Keratinocyte (primary cell): ENCODE data around the gene SOST. TPM values are rescaled to one million over a fixed set of nuclear protein-coding genes. Genes with fewer than 3 reads are reported as not detected.

Experiments used
- DNase-seq: peaks from one replicate; pipeline ENCODE4 v3.0.0-alpha.2; 2011; ENCODE audit warnings: low read depth, missing footprints, low spot score
- FAIRE-seq: peaks from 2 replicates; lab custom pipeline; 2011; peaks lifted over from hg19 to GRCh38; lab: Jason Lieb, UNC
- H2AFZ ChIP-seq: 2 replicates; pipeline ENCODE4 v1.6.0; 2012; ENCODE audit warnings: low read length, control low read depth, inconsistent platforms; ENCODE audit not compliant: control insufficient read depth
- H3K27ac ChIP-seq: 2 replicates; pipeline ENCODE4 v1.5.1; 2011; ENCODE audit warnings: low read length; ENCODE audit not compliant: control insufficient read depth, insufficient read depth
- H3K27me3 ChIP-seq: 3 replicates; pipeline ENCODE4 v1.6.0; 2011; ENCODE audit warnings: low read length; ENCODE audit not compliant: control insufficient read depth, insufficient read depth; ENCODE audit errors: extremely low read depth
- H3K36me3 ChIP-seq, 2 experiments: 2 replicates in 1 of 2; 3 replicates in 1 of 2; pipeline ENCODE4 v1.5.1; 2011; ENCODE audit warnings: low read length in 2 of 2, mild to moderate bottlenecking in 1 of 2; ENCODE audit not compliant: control insufficient read depth in 2 of 2, insufficient read depth in 2 of 2; ENCODE audit errors: extremely low read depth in 1 of 2
- H3K4me1 ChIP-seq: 3 replicates; pipeline ENCODE4 v1.5.1; 2011; ENCODE audit warnings: low read length; ENCODE audit not compliant: control insufficient read depth, insufficient read depth; ENCODE audit errors: extremely low read depth
- H3K4me2 ChIP-seq: 3 replicates; pipeline ENCODE4 v1.6.0; 2011; ENCODE audit warnings: low read depth, low read length; ENCODE audit not compliant: control insufficient read depth, insufficient read depth; ENCODE audit errors: extremely low read depth
- H3K4me3 ChIP-seq, 3 experiments: fragments of 200-600 bp in 1 of 3; sonication (generic) in 1 of 3; 2 replicates in 2 of 3; 3 replicates in 1 of 3; pipeline ENCODE4 v1.5.1; 2011 to 2016; ENCODE audit warnings: low read length in 3 of 3, mild to moderate bottlenecking in 3 of 3, control low read depth in 2 of 3, inconsistent platforms in 1 of 3, low read depth in 1 of 3, mixed read lengths in 1 of 3, mixed run types in 1 of 3, moderate library complexity in 1 of 3; ENCODE audit not compliant: control insufficient read depth in 2 of 3, insufficient read depth in 2 of 3; ENCODE audit errors: extremely low read depth in 1 of 3
- H3K79me2 ChIP-seq: 2 replicates; pipeline ENCODE4 v1.6.0; 2012; ENCODE audit warnings: low read length; ENCODE audit not compliant: control insufficient read depth, insufficient read depth
- H3K9ac ChIP-seq: 3 replicates; pipeline ENCODE4 v1.6.0; 2011; ENCODE audit warnings: low read length; ENCODE audit not compliant: control insufficient read depth, insufficient read depth; ENCODE audit errors: extremely low read depth
- H3K9me1 ChIP-seq: 3 replicates; pipeline ENCODE4 v1.6.0; 2011; ENCODE audit warnings: low read length; ENCODE audit not compliant: control insufficient read depth, insufficient read depth; ENCODE audit errors: extremely low read depth
- H3K9me3 ChIP-seq: 2 replicates; pipeline ENCODE4 v1.5.1; 2012; ENCODE audit warnings: low read depth, low read length; ENCODE audit not compliant: control insufficient read depth
- H4K20me1 ChIP-seq: 3 replicates; pipeline ENCODE4 v1.6.0; 2011; ENCODE audit warnings: low read length; ENCODE audit not compliant: control insufficient read depth, insufficient read depth; ENCODE audit errors: extremely low read depth
- EZH2 ChIP-seq: IDR thresholded peaks from one replicate; pipeline ENCODE4 v1.6.1; 2012; ENCODE audit warnings: inconsistent platforms, mild to moderate bottlenecking, low read length, moderate library complexity
- dilution Hi-C: fragments of 300-500 bp; cut with MboI; formaldehyde crosslinking; loops from one replicate; pipeline ENCODE4 v1.7.0; 2020; ENCODE audit warnings: low sequenced_read_pairs; ENCODE audit not compliant: extremely low pct_ligation_motif_present
- polyA plus RNA-seq, 5 experiments: library from polyadenylated mRNA; depleted of rRNA in 3 of 5; stranded (reverse) in 3 of 5; stranded (forward) in 1 of 5; unstranded in 1 of 5; fragments of >200 nt; gene quantifications; 1 replicate in 1 of 5; 2 replicates in 3 of 5; 3 replicates in 1 of 5; pipeline versions ENCODE4 v1.2.1 to v1.2.3, GENCODE V29; 2011 to 2012; ENCODE audit warnings: missing spikeins in 2 of 5, low read depth in 1 of 5, low replicate concordance in 1 of 5
- TF ChIP-seq, protein P1 (sequence below), 3 experiments: IDR thresholded peaks in 1 of 3; conservative IDR thresholded peaks in 1 of 3; optimal IDR thresholded peaks in 1 of 3; 2 replicates in 2 of 3; 3 replicates in 1 of 3; pipeline versions ENCODE3 to v1.5.1; 2011; ENCODE audit warnings: low read length in 3 of 3, mild to moderate bottlenecking in 3 of 3, moderate library complexity in 2 of 3, control low read depth in 1 of 3, inconsistent platforms in 1 of 3; ENCODE audit not compliant: insufficient read depth in 2 of 3; ENCODE audit errors: extremely low read depth in 1 of 3

The SOST gene
- polyA plus RNA-seq, 1 donor (not counting 4 experiments of a cell fraction or from before 2014, with no cell fraction given) = 0.04 TPM

DNA sequence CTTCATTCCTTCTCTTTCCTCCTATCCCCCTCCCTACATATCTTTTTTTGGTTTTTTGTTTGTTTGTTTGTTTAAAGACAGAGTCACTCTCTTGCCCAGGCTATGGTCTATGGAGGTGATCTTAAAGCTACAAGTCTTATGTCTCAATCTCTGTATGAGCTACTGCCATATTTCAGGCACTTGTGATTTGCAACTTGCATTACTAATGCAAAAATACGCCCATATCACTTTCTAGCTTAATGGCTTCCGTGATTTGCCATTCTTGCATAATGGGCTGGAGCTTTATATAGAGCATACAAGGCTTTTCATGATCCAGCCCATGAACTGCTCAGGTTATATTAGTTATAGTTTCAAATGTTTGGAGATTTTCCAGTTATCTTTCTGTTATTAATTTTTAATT is 29.1 kb upstream of the SOST start:
- Histone ChIP-seq H3K4me1 (peaks cover 20% of the 10 kb centered on the region), H3K4me2 (no peak overlapping the region), H3K9me1 (no peaks in the 10 kb centered on the region), H3K36me3 (no peaks in the 10 kb centered on the region), H3K27ac (no peak overlapping the region), H3K4me3 (no peak overlapping the region), H3K79me2 (no peaks in the 10 kb centered on the region), H3K9ac (no peak overlapping the region), H2AFZ (no peak overlapping the region), H3K27me3 (no peaks in the 10 kb centered on the region), H3K9me3 (no peaks in the 10 kb centered on the region), H4K20me1 (no peaks in the 10 kb centered on the region)
- TF ChIP-seq EZH2 = no peak
- TF ChIP-seq, protein P1, sequence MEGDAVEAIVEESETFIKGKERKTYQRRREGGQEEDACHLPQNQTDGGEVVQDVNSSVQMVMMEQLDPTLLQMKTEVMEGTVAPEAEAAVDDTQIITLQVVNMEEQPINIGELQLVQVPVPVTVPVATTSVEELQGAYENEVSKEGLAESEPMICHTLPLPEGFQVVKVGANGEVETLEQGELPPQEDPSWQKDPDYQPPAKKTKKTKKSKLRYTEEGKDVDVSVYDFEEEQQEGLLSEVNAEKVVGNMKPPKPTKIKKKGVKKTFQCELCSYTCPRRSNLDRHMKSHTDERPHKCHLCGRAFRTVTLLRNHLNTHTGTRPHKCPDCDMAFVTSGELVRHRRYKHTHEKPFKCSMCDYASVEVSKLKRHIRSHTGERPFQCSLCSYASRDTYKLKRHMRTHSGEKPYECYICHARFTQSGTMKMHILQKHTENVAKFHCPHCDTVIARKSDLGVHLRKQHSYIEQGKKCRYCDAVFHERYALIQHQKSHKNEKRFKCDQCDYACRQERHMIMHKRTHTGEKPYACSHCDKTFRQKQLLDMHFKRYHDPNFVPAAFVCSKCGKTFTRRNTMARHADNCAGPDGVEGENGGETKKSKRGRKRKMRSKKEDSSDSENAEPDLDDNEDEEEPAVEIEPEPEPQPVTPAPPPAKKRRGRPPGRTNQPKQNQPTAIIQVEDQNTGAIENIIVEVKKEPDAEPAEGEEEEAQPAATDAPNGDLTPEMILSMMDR (optimal IDR thresholded peaks at IDR 0.05 in 1 of 3, IDR thresholded peaks at IDR 0.05 in 1 of 3, conservative IDR thresholded peaks at IDR 0.05 in 1 of 3; ENCODE audit: extremely low read depth in 1 of 3, insufficient read depth in 2 of 3, low read length in 3 of 3) = no peak
- FAIRE-seq = no peak
- dilution Hi-C loops = no loop called here
- no peak for DNase-seq

DNA sequence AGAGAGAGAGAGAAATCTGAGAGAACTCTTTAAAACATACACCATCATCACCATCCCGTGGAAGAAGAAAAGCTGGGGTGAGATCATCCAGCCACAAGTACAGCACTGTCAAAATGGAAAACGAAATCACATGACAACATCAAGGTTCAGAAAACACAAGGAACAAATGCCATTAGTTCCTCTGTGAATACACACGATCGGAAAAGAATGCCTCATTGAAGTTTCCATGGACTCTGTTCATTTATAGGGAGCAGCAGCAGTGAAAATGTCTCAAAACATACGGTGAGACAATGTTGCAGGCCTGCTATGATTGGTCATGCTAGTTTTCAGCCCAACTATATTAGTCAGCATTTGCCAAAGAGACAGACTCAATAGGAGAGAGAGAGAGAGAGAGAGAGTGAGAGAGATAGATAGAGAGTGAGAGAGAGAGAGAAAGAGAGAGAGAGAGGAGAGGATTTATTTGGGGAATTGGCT is 26.1 kb upstream of the SOST start:
- Histone ChIP-seq H3K9me3 (no peaks in the 10 kb centered on the region), H3K9me1 (no peaks in the 10 kb centered on the region), H3K4me1 (peaks cover 13% of the 10 kb centered on the region), H3K4me2 (no peak overlapping the region), H3K79me2 (no peaks in the 10 kb centered on the region), H3K9ac (no peak overlapping the region), H3K36me3 (no peaks in the 10 kb centered on the region), H4K20me1 (no peaks in the 10 kb centered on the region), H3K27ac (no peak overlapping the region), H3K4me3 (no peak overlapping the region), H3K27me3 (no peaks in the 10 kb centered on the region), H2AFZ (no peak overlapping the region)
- dilution Hi-C loops = no loop called here
- TF ChIP-seq, protein P1 (optimal IDR thresholded peaks at IDR 0.05 in 1 of 3, IDR thresholded peaks at IDR 0.05 in 1 of 3, conservative IDR thresholded peaks at IDR 0.05 in 1 of 3; ENCODE audit: extremely low read depth in 1 of 3, insufficient read depth in 2 of 3, low read length in 3 of 3) = no peak
- TF ChIP-seq EZH2 = no peak
- no peak for FAIRE-seq
- no peak for DNase-seq
